ENCODE results near the gene SGIP1.

DNA sequence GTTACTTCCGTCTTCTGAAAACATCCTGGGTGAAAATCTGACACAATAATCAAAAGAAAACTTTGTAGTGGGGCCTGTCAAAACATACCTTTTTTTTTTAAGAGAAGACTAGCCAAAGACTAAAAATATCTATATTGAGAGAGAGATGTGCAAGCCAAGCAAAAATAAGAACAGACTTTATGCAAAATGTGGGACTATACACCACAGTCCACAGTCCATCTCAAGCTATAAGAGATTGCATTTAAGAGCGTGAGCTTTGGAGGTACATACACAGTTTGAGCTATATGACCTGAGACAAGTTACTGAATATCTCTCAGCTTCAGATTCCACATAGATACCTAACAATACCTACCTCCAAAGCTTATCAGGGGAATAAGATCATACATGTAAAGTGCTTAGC, 153.4 kb downstream of the SGIP1 start:
- TF ChIP-seq POLR2AphosphoS5 (IDR thresholded peaks at IDR 0.05; ENCODE audit: insufficient read depth, low read depth, low read length) (no peak), POLR2A (IDR thresholded peaks at IDR 0.05; ENCODE audit: low read depth, low read length) (no peak), MYC (IDR thresholded peaks at IDR 0.05; ENCODE audit: low read depth, low read length) (no peak)
- TF ChIP-seq, protein P1, sequence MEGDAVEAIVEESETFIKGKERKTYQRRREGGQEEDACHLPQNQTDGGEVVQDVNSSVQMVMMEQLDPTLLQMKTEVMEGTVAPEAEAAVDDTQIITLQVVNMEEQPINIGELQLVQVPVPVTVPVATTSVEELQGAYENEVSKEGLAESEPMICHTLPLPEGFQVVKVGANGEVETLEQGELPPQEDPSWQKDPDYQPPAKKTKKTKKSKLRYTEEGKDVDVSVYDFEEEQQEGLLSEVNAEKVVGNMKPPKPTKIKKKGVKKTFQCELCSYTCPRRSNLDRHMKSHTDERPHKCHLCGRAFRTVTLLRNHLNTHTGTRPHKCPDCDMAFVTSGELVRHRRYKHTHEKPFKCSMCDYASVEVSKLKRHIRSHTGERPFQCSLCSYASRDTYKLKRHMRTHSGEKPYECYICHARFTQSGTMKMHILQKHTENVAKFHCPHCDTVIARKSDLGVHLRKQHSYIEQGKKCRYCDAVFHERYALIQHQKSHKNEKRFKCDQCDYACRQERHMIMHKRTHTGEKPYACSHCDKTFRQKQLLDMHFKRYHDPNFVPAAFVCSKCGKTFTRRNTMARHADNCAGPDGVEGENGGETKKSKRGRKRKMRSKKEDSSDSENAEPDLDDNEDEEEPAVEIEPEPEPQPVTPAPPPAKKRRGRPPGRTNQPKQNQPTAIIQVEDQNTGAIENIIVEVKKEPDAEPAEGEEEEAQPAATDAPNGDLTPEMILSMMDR (IDR thresholded peaks at IDR 0.05; ENCODE audit: extremely low read depth in 1 of 2, insufficient read depth in 1 of 2, low read depth in 1 of 2, low read length in 2 of 2): no peak
- TF ChIP-seq, protein P2, sequence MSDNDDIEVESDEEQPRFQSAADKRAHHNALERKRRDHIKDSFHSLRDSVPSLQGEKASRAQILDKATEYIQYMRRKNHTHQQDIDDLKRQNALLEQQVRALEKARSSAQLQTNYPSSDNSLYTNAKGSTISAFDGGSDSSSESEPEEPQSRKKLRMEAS (IDR thresholded peaks at IDR 0.05; ENCODE audit: insufficient read depth, insufficient read length): no peak
